Neural crest cell (in vitro differentiated cells): ENCODE measurements around the gene C1RL. TPM values are rescaled to one million over a fixed set of nuclear protein-coding genes. Genes with fewer than 3 reads are reported as not detected.

Experiments used
- DNase-seq: peaks from one replicate; pipeline ENCODE4 v3.0.0; 2021; ENCODE audit warnings: low read depth, mixed read lengths, low spot score
- H3K27ac Mint-ChIP-seq: one replicate; pipeline ENCODE4 v1.8.0; 2021; ENCODE audit warnings: mild to moderate bottlenecking, mixed read lengths; ENCODE audit not compliant: unreplicated experiment
- H3K27me3 Mint-ChIP-seq: 2 replicates; pipeline ENCODE4 v1.8.0; 2021; ENCODE audit warnings: low read depth, mild to moderate bottlenecking, mixed read lengths
- H3K36me3 Mint-ChIP-seq: 2 replicates; pipeline ENCODE4 v1.8.0; 2021; ENCODE audit warnings: low read depth, mild to moderate bottlenecking, mixed read lengths
- H3K4me1 Mint-ChIP-seq: 2 replicates; pipeline ENCODE4 v1.8.0; 2021; ENCODE audit warnings: mixed read lengths
- H3K4me3 Mint-ChIP-seq: one replicate; pipeline ENCODE4 v1.8.0; 2021; ENCODE audit warnings: mild to moderate bottlenecking, mixed read lengths
- H3K9me3 Mint-ChIP-seq: 2 replicates; pipeline ENCODE4 v1.8.0; 2021; ENCODE audit warnings: mixed read lengths
- total RNA-seq: library from RNA; stranded (reverse); gene quantifications from 2 replicates; pipeline ENCODE4 v1.2.1, GENCODE V29; 2021
- TF ChIP-seq, protein P1 (sequence below): fragments of 200-600 bp; sonication (generic); conservative IDR thresholded peaks from 2 replicates; pipeline ENCODE4 v1.5.0; 2021; ENCODE audit warnings: antibody characterized with exemption, mild to moderate bottlenecking

C1RL gene
- total RNA-seq, 1 donor from 2014 or later = 12.8 TPM

DNA sequence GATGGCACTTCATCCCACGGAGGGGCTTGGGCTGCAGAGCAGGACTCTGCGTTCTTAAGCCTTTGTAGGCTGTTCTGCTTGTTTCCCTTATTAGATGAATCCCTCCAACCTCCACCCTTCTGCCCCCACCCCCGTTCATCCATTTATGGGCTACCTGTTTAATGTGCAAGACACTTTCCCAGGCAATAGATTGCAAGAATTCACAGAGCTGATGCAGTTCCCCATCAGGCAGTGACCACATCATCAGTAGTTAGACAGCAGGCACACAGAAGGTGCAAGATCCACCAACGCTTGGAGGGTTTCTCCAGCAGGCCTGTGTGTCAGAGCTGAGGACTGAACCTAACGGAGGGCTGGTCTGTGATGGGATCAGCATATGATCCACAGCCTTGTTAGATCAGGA is 15.5 kb downstream of the C1RL start:
- Mint-ChIP-seq H3K4me1 (peaks cover 11% of the 10 kb centered on the region), H3K4me3 (no peak overlapping the region), H3K27me3 (peaks cover 2% of the 10 kb centered on the region), H3K36me3 (peaks cover under 1% of the 10 kb centered on the region), H3K9me3 (no peaks in the 10 kb centered on the region), H3K27ac (no peak overlapping the region)
- TF ChIP-seq, protein P1, sequence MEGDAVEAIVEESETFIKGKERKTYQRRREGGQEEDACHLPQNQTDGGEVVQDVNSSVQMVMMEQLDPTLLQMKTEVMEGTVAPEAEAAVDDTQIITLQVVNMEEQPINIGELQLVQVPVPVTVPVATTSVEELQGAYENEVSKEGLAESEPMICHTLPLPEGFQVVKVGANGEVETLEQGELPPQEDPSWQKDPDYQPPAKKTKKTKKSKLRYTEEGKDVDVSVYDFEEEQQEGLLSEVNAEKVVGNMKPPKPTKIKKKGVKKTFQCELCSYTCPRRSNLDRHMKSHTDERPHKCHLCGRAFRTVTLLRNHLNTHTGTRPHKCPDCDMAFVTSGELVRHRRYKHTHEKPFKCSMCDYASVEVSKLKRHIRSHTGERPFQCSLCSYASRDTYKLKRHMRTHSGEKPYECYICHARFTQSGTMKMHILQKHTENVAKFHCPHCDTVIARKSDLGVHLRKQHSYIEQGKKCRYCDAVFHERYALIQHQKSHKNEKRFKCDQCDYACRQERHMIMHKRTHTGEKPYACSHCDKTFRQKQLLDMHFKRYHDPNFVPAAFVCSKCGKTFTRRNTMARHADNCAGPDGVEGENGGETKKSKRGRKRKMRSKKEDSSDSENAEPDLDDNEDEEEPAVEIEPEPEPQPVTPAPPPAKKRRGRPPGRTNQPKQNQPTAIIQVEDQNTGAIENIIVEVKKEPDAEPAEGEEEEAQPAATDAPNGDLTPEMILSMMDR = no peak
- no peak for DNase-seq

DNA sequence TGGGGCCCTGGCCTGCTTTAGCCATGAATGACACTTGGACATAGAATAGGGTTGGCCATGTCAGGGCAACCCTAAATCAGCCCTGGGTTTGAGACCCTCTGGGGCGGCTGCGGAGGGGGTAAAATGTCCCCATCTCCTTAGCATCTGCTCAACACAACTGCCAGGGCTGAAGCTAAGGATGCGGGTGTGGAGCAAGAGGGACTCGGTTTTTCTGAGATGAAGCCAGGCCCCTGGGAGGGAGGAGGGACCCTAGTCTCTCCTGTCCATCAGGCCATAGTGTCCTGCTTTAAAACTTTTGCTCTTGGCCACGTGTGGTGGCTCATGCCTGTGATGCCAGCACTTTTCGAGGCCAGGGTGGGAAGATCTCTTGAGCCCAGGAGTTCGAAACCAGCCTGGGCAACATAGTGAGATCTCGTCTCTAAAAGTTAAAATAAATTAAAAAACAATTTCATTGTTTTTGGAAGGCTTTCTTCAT is 16.0 kb downstream of the C1RL start:
- Mint-ChIP-seq H3K36me3 (no peaks in the 10 kb centered on the region), H3K4me1 (peaks cover 11% of the 10 kb centered on the region), H3K9me3 (no peaks in the 10 kb centered on the region), H3K27me3 (peaks cover 2% of the 10 kb centered on the region), H3K27ac (no peak overlapping the region), H3K4me3 (no peak overlapping the region)
- TF ChIP-seq, protein P1 = no peak
- no peak for DNase-seq

DNA sequence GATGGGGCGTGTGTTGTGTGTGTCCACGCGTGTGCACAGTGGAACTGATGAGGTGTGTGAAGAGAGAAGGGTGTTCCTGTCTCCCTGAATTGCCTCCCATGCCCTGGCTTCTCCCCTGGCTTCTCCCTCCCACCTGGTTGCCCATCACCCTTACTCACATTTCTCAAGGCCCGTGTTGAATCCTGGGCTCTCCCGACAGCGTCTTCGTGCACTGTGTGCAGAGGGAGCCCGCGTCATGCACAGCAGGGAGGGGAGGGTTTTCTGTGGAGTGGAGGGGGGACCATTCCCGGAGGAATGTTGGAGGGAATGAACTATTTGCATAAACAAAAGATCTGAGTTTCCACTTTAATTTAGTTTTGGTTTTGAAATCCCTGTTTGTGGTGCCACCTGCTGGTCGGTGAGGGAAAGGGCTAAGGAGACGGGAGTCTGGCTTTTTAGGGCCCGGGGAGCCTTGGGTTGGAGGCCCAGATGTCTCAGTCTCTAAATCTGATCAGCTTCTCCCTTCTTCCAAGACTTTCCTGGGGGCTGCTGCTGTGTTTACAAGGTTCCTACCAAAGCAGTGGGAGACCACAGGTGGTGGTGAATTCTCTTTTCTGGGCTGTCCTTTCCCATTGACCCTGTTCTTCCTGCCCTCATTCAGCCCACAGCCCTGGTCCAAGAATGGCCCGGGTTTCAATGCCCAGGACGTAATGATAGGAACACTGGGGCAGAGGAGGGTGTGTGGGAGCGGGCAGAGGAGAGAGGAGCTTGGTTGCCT is 16.6 kb downstream of the C1RL start, which contains the start of gene C1R:
Gene C1R (minus strand): TSS at position 217 of the 757 bp plus-strand sequence. CDS start 57 bp downstream, at position 160.
- Mint-ChIP-seq H3K27ac (peak within 1 kb of the TSS; percentile 90), H3K4me1 (peaks cover 11% of the 10 kb centered on the region), H3K36me3 (no peaks in the 10 kb centered on the region), H3K4me3 (peak within 1 kb of the TSS; percentile 82), H3K9me3 (no peaks in the 10 kb centered on the region), H3K27me3 (peaks cover 2% of the 10 kb centered on the region)
- TF ChIP-seq, protein P1 = peak; percentile 100
- DNase-seq = peak; percentile 73

DNA sequence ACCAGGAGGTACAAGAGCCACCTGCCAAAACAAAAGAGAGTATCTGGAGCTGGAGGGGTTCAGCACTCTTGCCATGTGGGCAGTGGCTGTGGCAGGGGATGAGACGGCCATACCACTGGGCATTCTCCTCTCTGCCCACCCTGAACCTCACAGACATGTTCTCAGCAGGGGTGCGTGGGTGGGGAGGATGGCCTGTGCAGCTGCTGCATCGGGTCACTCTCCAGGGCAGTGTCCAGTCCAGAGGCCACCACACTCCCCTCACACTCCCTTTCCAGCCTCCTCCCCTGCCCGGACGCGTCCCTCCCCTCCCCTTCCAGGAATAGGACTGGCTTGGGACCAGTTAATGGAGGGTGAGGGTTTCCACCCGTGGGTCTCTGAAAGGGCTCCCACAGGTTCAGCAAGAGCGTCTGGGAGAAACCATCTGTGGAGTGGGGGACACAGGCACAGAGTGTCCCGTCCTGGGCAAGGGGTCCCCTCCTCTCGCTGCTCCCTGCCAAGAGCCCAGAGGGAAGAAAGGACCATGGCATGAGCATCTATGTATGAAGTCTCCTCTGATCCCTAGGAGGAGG is 17.3 kb downstream of the C1RL start:
- TF ChIP-seq, protein P1 = no peak
- DNase-seq = no peak
- Mint-ChIP-seq H3K27ac (peak overlapping the region; percentile 90), H3K27me3 (peaks cover 2% of the 10 kb centered on the region), H3K36me3 (no peaks in the 10 kb centered on the region), H3K4me3 (peak overlapping the region; percentile 82), H3K4me1 (peaks cover 11% of the 10 kb centered on the region), H3K9me3 (no peaks in the 10 kb centered on the region)

DNA sequence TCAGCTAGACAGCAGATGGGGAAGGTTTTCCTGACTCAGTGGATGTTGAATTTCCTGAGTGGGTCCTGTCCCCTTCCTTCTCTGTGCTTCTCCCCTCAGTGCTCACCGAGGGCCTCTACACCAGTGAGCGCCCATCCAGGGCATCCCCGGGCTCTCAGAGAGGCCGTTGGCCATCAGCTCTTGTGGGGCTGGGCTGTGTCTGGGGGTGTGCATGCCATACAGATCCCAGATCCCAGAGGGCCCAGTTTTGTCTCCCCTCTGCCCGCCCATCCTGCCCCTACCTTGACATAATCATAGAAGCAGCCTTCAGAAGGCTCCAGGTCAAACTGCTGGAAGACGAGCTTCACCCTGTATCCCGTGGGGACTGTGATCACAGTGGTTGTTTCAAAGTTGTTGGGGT is 17.8 kb downstream of the C1RL start:
- DNase-seq = no peak
- Mint-ChIP-seq H3K4me1 (peaks cover 11% of the 10 kb centered on the region), H3K36me3 (no peaks in the 10 kb centered on the region), H3K9me3 (no peaks in the 10 kb centered on the region), H3K27ac (no peak overlapping the region), H3K27me3 (peaks cover 2% of the 10 kb centered on the region), H3K4me3 (no peak overlapping the region)
- TF ChIP-seq, protein P1 = no peak
